Endothelial cell of umbilical vein (primary cell): ENCODE data around the gene PRDX5. TPM values are rescaled to one million over a fixed set of nuclear protein-coding genes. Genes with fewer than 3 reads are reported as not detected.

Source experiments
- BruUV-seq: library from RNA; stranded (reverse); fragments of 400-500 nt; replicated peaks from 2 replicates; lab custom pipeline; 2021; lab: Mats Ljungman, UMichigan
- CTCF ChIA-PET: fragments of 300-600, 350-600 bp; sonication (Branson Sonifier 250); formaldehyde crosslinking; loops from one replicate; lab custom pipeline; 2021; ENCODE audit warnings: antibody characterized with exemption, inconsistent platforms; lab: Charles Lee
- POLR2A ChIA-PET: fragments of 300-600, 350-600 bp; sonication (Branson Sonifier 250); formaldehyde crosslinking; loops from one replicate; lab custom pipeline; 2021; ENCODE audit warnings: antibody characterized with exemption, inconsistent platforms; lab: Charles Lee
- DNase-seq: peaks from one replicate; pipeline ENCODE4 v3.0.0-alpha.2; 2011; ENCODE audit warnings: low read depth, low spot score
- FAIRE-seq: peaks from 2 replicates; lab custom pipeline; 2011; peaks lifted over from hg19 to GRCh38; lab: Jason Lieb, UNC
- H2AFZ ChIP-seq: 2 replicates; pipeline ENCODE4 v1.6.0; 2012; ENCODE audit warnings: low read depth, low read length, control low read depth, inconsistent platforms
- H3K27ac ChIP-seq: 2 replicates; pipeline ENCODE4 v1.5.1; 2011; ENCODE audit warnings: low read depth, mild to moderate bottlenecking, control low read depth, low read length, moderate library complexity; ENCODE audit not compliant: insufficient read depth
- H3K27me3 ChIP-seq, 2 experiments: 2 replicates each; pipeline versions ENCODE4 v1.6.0 to v1.6.1; 2011; ENCODE audit warnings: low read length in 2 of 2, mixed read lengths in 1 of 2; ENCODE audit not compliant: control insufficient read depth in 2 of 2, insufficient read depth in 2 of 2
- H3K36me3 ChIP-seq, 2 experiments: 2 replicates in 1 of 2; 3 replicates in 1 of 2; pipeline ENCODE4 v1.5.1; 2011; ENCODE audit warnings: low read length in 2 of 2, mild to moderate bottlenecking in 1 of 2, moderate library complexity in 1 of 2; ENCODE audit not compliant: control insufficient read depth in 2 of 2, insufficient read depth in 2 of 2; ENCODE audit errors: extremely low read depth in 1 of 2
- H3K4me1 ChIP-seq: 3 replicates; pipeline ENCODE4 v1.5.1; 2011; ENCODE audit warnings: mild to moderate bottlenecking, low read length; ENCODE audit not compliant: control insufficient read depth, insufficient read depth; ENCODE audit errors: extremely low read depth
- H3K4me2 ChIP-seq: 2 replicates; pipeline ENCODE4 v1.6.1; 2011; ENCODE audit warnings: low read length, control low read depth, mixed read lengths; ENCODE audit not compliant: insufficient read depth
- H3K4me3 ChIP-seq, 3 experiments: fragments of 200-600 bp in 1 of 3; sonication (generic), shearing (Covaris generic) in 1 of 3; replicated peaks in 1 of 3; 2 replicates each; pipeline ENCODE4 v1.5.1; 2011 to 2016; ENCODE audit warnings: control low read depth in 3 of 3, low read length in 3 of 3, mild to moderate bottlenecking in 2 of 3, inconsistent platforms in 1 of 3, low read depth in 1 of 3, moderate library complexity in 1 of 3; ENCODE audit not compliant: insufficient read depth in 1 of 3
- H3K79me2 ChIP-seq: 2 replicates; pipeline ENCODE4 v1.6.0; 2012; ENCODE audit warnings: low read length, inconsistent platforms; ENCODE audit not compliant: control insufficient read depth, insufficient read depth
- H3K9ac ChIP-seq: replicated peaks from 2 replicates; pipeline ENCODE3; 2011; ENCODE audit warnings: low read length, control low read depth; ENCODE audit not compliant: insufficient read depth; ENCODE audit errors: extremely low read depth
- H3K9me1 ChIP-seq: replicated peaks from 3 replicates; pipeline ENCODE4 v1.6.0; 2011; ENCODE audit warnings: mild to moderate bottlenecking, low read length; ENCODE audit not compliant: control insufficient read depth, insufficient read depth; ENCODE audit errors: extremely low read depth
- H3K9me3 ChIP-seq: replicated peaks from 2 replicates; pipeline ENCODE4 v1.5.1; 2012; ENCODE audit warnings: low read length, inconsistent platforms; ENCODE audit not compliant: control insufficient read depth, insufficient read depth
- H4K20me1 ChIP-seq: replicated peaks from 2 replicates; pipeline ENCODE3; 2011; ENCODE audit warnings: mild to moderate bottlenecking, low read length; ENCODE audit not compliant: control insufficient read depth, insufficient read depth; ENCODE audit errors: extremely low read depth
- EZH2 ChIP-seq: IDR thresholded peaks from 2 replicates; pipeline ENCODE4 v1.6.1; 2012; ENCODE audit warnings: borderline replicate concordance, low read depth, mild to moderate bottlenecking, moderate library complexity, low read length, inconsistent platforms; ENCODE audit not compliant: severe bottlenecking
- FOS ChIP-seq: IDR thresholded peaks from 2 replicates; pipeline ENCODE4 v1.6.1; 2011; ENCODE audit warnings: mild to moderate bottlenecking, low read length, moderate library complexity, borderline replicate concordance; ENCODE audit not compliant: insufficient read depth
- GATA2 ChIP-seq: IDR thresholded peaks from 2 replicates; pipeline ENCODE4 v1.7.0; 2011; ENCODE audit warnings: low read depth, mild to moderate bottlenecking, moderate library complexity, mixed read lengths, low read length; ENCODE audit not compliant: insufficient read length, insufficient read depth
- JUN ChIP-seq: IDR thresholded peaks from 2 replicates; pipeline ENCODE4 v1.6.1; 2011; ENCODE audit warnings: borderline replicate concordance, low read depth; ENCODE audit not compliant: insufficient read length, insufficient read depth
- MYC ChIP-seq: IDR thresholded peaks from one replicate; pipeline ENCODE4 v1.6.1; 2011; ENCODE audit warnings: mild to moderate bottlenecking, low read depth, low read length
- POLR2A ChIP-seq: IDR thresholded peaks from 2 replicates; pipeline ENCODE4 v1.6.1; 2012; ENCODE audit warnings: low read depth, mild to moderate bottlenecking, control low read depth, low read length
- POLR2AphosphoS5 ChIP-seq: IDR thresholded peaks from 2 replicates; pipeline ENCODE4 v1.6.1; 2012; ENCODE audit warnings: low read depth, mild to moderate bottlenecking, control low read depth, low read length, moderate library complexity; ENCODE audit not compliant: insufficient read depth
- dilution Hi-C: fragments of 300-500 bp; cut with MboI; formaldehyde crosslinking; loops from one replicate; pipeline ENCODE4 v1.15.0; 2019; ENCODE audit warnings: low sequenced_read_pairs; ENCODE audit not compliant: extremely low pct_ligation_motif_present
- intact Hi-C: fragments of 100-400 bp; cut with micrococcal nuclease; formaldehyde crosslinking; loops from one replicate; pipeline ENCODE4 v1.10.0; 2022
- polyA plus RNA-seq, 4 experiments: library from polyadenylated mRNA; depleted of rRNA in 3 of 4; stranded (reverse) in 3 of 4; unstranded in 1 of 4; fragments of >200 nt; gene quantifications; 2 replicates each; pipeline versions ENCODE4 v1.2.1 to v1.2.3, GENCODE V29; 2011 to 2012; ENCODE audit warnings: missing spikeins in 1 of 4
- total RNA-seq: library from RNA; stranded (reverse); gene quantifications from 2 replicates; pipeline ENCODE4 v1.2.3, GENCODE V29; 2021
- TF ChIP-seq, protein P1 (sequence below): IDR thresholded peaks from 2 replicates; pipeline ENCODE4 v1.6.1; 2011; ENCODE audit not compliant: insufficient read depth, insufficient read length
- TF ChIP-seq, protein P2 (sequence below), 2 donors: IDR thresholded peaks; 1 replicate in 1 of 2; 2 replicates in 1 of 2; pipeline ENCODE4 v1.5.1; 2011; ENCODE audit warnings: low read length in 2 of 2, mild to moderate bottlenecking in 2 of 2, moderate library complexity in 2 of 2, control low read depth in 1 of 2, inconsistent platforms in 1 of 2, low read depth in 1 of 2; ENCODE audit not compliant: insufficient read depth in 1 of 2; ENCODE audit errors: extremely low read depth in 1 of 2

PRDX5 gene
- total and polyA plus RNA-seq, 2 donors (not counting 3 experiments of a cell fraction or from before 2014, with no cell fraction given): 199 to 709 TPM

GRCh38 chr11:64296830-64297698, 20.9 kb upstream of the PRDX5 start:
- Histone ChIP-seq H3K9ac (no peak overlapping the region), H3K27me3 (peaks cover 54 to 78% of the 10 kb centered on the region in 2 experiments), H3K9me1 (no peaks in the 10 kb centered on the region), H4K20me1 (no peaks in the 10 kb centered on the region), H3K27ac (no peak overlapping the region), H2AFZ (no peak overlapping the region), H3K79me2 (no peaks in the 10 kb centered on the region), H3K36me3 (no peaks in the 10 kb centered on the region), H3K4me2 (no peak overlapping the region), H3K4me1 (peaks cover 17% of the 10 kb centered on the region), H3K4me3 (no peak overlapping the region), H3K9me3 (no peaks in the 10 kb centered on the region)
- intact Hi-C loops (no loop called here), dilution Hi-C loops (no loop called here)
- TF ChIP-seq POLR2AphosphoS5: no peak
- TF ChIP-seq, protein P1, sequence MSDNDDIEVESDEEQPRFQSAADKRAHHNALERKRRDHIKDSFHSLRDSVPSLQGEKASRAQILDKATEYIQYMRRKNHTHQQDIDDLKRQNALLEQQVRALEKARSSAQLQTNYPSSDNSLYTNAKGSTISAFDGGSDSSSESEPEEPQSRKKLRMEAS: no peak
- TF ChIP-seq FOS: no peak
- no peak for TF ChIP-seq MYC
- TF ChIP-seq POLR2A: no peak
- no peak for TF ChIP-seq EZH2
- TF ChIP-seq JUN: no peak
- TF ChIP-seq, protein P2, sequence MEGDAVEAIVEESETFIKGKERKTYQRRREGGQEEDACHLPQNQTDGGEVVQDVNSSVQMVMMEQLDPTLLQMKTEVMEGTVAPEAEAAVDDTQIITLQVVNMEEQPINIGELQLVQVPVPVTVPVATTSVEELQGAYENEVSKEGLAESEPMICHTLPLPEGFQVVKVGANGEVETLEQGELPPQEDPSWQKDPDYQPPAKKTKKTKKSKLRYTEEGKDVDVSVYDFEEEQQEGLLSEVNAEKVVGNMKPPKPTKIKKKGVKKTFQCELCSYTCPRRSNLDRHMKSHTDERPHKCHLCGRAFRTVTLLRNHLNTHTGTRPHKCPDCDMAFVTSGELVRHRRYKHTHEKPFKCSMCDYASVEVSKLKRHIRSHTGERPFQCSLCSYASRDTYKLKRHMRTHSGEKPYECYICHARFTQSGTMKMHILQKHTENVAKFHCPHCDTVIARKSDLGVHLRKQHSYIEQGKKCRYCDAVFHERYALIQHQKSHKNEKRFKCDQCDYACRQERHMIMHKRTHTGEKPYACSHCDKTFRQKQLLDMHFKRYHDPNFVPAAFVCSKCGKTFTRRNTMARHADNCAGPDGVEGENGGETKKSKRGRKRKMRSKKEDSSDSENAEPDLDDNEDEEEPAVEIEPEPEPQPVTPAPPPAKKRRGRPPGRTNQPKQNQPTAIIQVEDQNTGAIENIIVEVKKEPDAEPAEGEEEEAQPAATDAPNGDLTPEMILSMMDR (IDR thresholded peaks at IDR 0.05; ENCODE audit: extremely low read depth in 1 of 2, insufficient read depth in 1 of 2, low read depth in 1 of 2, low read length in 2 of 2): no peak
- no peak for TF ChIP-seq GATA2
- CTCF ChIA-PET: interaction anchor here (1.7 kb wide), 1 partner anchor 93 kb away, joined by 6 read pairs; no protein-coding TSS in a partner anchor
- FAIRE-seq: no peak
- DNase-seq: no peak
- POLR2A ChIA-PET: interaction anchor here (0.6 kb wide), 1 partner anchor 267 kb away, joined by 3 read pairs; no protein-coding TSS in a partner anchor
- BruUV-seq: no TSS peak
